Activated naive CD4-positive, alpha-beta T cell treated with anti-CD3 and anti-CD28 coated beads, Interleukin-2, amount 50 U/mL, for 72 hours (primary cell): ENCODE results near the gene FAM131B. TPM values are rescaled to one million over a fixed set of nuclear protein-coding genes. Genes with fewer than 3 reads are reported as not detected.
A peak's percentile ranks its signal among the peaks of the same experiment; 100 is the strongest.

Experiments
- ATAC-seq, 2 donors: fragments of 150-1000 bp; cut with Tn5 transposase; 2 replicates each; pipeline ENCODE4 v1.10.0; 2021; ENCODE audit warnings: mild to moderate bottlenecking in 2 of 2, moderate library complexity in 2 of 2
- DNase-seq, 2 donors: peaks; one replicate each; pipeline ENCODE4 v3.0.0; 2021 to 2022; ENCODE audit warnings: low spot score in 2 of 2
- H3K27ac Mint-ChIP-seq, 2 donors: one replicate each; pipeline ENCODE4 v1.8.0; 2022; ENCODE audit warnings: mild to moderate bottlenecking in 2 of 2, mixed read lengths in 2 of 2
- H3K36me3 Mint-ChIP-seq, 2 donors: one replicate each; pipeline ENCODE4 v1.8.0; 2022; ENCODE audit warnings: mixed read lengths in 2 of 2
- H3K9me3 Mint-ChIP-seq, 2 donors: one replicate each; pipeline ENCODE4 v1.8.0; 2022; ENCODE audit warnings: mixed read lengths in 2 of 2
- total RNA-seq, 2 donors: library from RNA; stranded (reverse); gene quantifications; one replicate each; pipeline ENCODE4 v1.2.3, GENCODE V29; 2022

Gene FAM131B
- total RNA-seq, 2 donors from 2014 or later, result 0.77 to 2.1 TPM

GRCh38 chr7:143355450-143356385 is 6.8 kb downstream of the FAM131B start:
- no peaks in the 10 kb centered on the region for H3K9me3 Mint-ChIP-seq
- ATAC-seq, result no peak

GRCh38 chr7:143354965-143355364 is 7.5 kb downstream of the FAM131B start:
- no peak for ATAC-seq
- H3K27ac Mint-ChIP-seq, result no peak overlapping the region
- H3K36me3 Mint-ChIP-seq, result no peaks in the 10 kb centered on the region
- no peak for DNase-seq
- no peaks in the 10 kb centered on the region for H3K9me3 Mint-ChIP-seq

More at GRCh38 chr7:143355450-143356385, 6.8 kb downstream of the FAM131B start:
- no peaks in the 10 kb centered on the region for H3K36me3 Mint-ChIP-seq
- no peak for DNase-seq
- H3K27ac Mint-ChIP-seq, result no peak overlapping the region

GRCh38 chr7:143354376-143354775 is 8.1 kb downstream of the FAM131B start:
- ATAC-seq, result no peak
- Mint-ChIP-seq H3K27ac (no peak overlapping the region), H3K9me3 (no peaks in the 10 kb centered on the region), H3K36me3 (no peaks in the 10 kb centered on the region)
- DNase-seq, result no peak

GRCh38 chr7:143352531-143353002 is 9.9 kb downstream of the FAM131B start:
- H3K36me3 Mint-ChIP-seq, result no peaks in the 10 kb centered on the region
- DNase-seq (no peak), ATAC-seq (no peak)
- no peak overlapping the region for H3K27ac Mint-ChIP-seq
- H3K9me3 Mint-ChIP-seq, result no peaks in the 10 kb centered on the region

- ATAC-seq, result no peak
- Mint-ChIP-seq H3K9me3 (no peaks in the 10 kb centered on the region), H3K36me3 (no peaks in the 10 kb centered on the region), H3K27ac (no peak overlapping the region)
- no peak for DNase-seq
These were observed 10.9 kb downstream of the FAM131B start for GRCh38 chr7:143351574-143351973.

- ATAC-seq, result no peak
- Mint-ChIP-seq H3K9me3 (no peaks in the 10 kb centered on the region), H3K36me3 (no peaks in the 10 kb centered on the region), H3K27ac (no peak overlapping the region)
- no peak for DNase-seq
These were observed 11.5 kb downstream of the FAM131B start for GRCh38 chr7:143351060-143351459.

GRCh38 chr7:143347950-143348349 is 14.6 kb downstream of the FAM131B start:
- ATAC-seq (no peak), DNase-seq (no peak)
- Mint-ChIP-seq H3K9me3 (no peaks in the 10 kb centered on the region), H3K36me3 (no peaks in the 10 kb centered on the region), H3K27ac (no peak overlapping the region)

- Mint-ChIP-seq H3K9me3 (no peaks in the 10 kb centered on the region), H3K36me3 (no peaks in the 10 kb centered on the region), H3K27ac (peak overlapping the region in 1 of 2 donors; percentile 72)
- ATAC-seq (no peak), DNase-seq (no peak)
These were observed 16.5 kb downstream of the FAM131B start for GRCh38 chr7:143346018-143346417.

GRCh38 chr7:143345428-143345900 is 17.0 kb downstream of the FAM131B start:
- peak overlapping the region in 1 of 2 donors; percentile 70 for H3K27ac Mint-ChIP-seq

GRCh38 chr7:143343596-143343995 is 18.9 kb downstream of the FAM131B start:
- ATAC-seq (no peak), DNase-seq (no peak)
- H3K27ac Mint-ChIP-seq, result no peak overlapping the region

More at GRCh38 chr7:143345428-143345900, 17.0 kb downstream of the FAM131B start:
- ATAC-seq, result peak; percentile 99 to 100
- H3K36me3 Mint-ChIP-seq, result no peaks in the 10 kb centered on the region
- H3K9me3 Mint-ChIP-seq, result no peaks in the 10 kb centered on the region
- DNase-seq, result peak; percentile 64 to 66

GRCh38 chr7:143341842-143342241 is 20.7 kb downstream of the FAM131B start:
- Mint-ChIP-seq H3K9me3 (no peaks in the 10 kb centered on the region), H3K27ac (no peak overlapping the region), H3K36me3 (no peaks in the 10 kb centered on the region)
- DNase-seq (no peak), ATAC-seq (no peak)

More at GRCh38 chr7:143343596-143343995, 18.9 kb downstream of the FAM131B start:
- H3K9me3 Mint-ChIP-seq, result no peaks in the 10 kb centered on the region
- no peaks in the 10 kb centered on the region for H3K36me3 Mint-ChIP-seq

- peak in 1 of 2 donors; percentile 59 for ATAC-seq
- no peak overlapping the region for H3K27ac Mint-ChIP-seq
- DNase-seq, result no peak
- H3K9me3 Mint-ChIP-seq, result no peaks in the 10 kb centered on the region
- H3K36me3 Mint-ChIP-seq, result no peaks in the 10 kb centered on the region
These were observed 25.3 kb downstream of the FAM131B start for GRCh38 chr7:143337216-143337615.

- DNase-seq (no peak), ATAC-seq (no peak)
- Mint-ChIP-seq H3K27ac (no peak overlapping the region), H3K36me3 (no peaks in the 10 kb centered on the region), H3K9me3 (no peaks in the 10 kb centered on the region)
These were observed 28.3 kb downstream of the FAM131B start for GRCh38 chr7:143334244-143334643.

GRCh38 chr7:143331179-143331801 is 31.2 kb downstream of the FAM131B start:
- Mint-ChIP-seq H3K27ac (peak overlapping the region in 1 of 2 donors; percentile 47), H3K36me3 (no peaks in the 10 kb centered on the region), H3K9me3 (no peaks in the 10 kb centered on the region)
- ATAC-seq, result no peak
- DNase-seq, result no peak

- ATAC-seq, result no peak
- no peak overlapping the region for H3K27ac Mint-ChIP-seq
- no peaks in the 10 kb centered on the region for H3K9me3 Mint-ChIP-seq
- H3K36me3 Mint-ChIP-seq, result no peaks in the 10 kb centered on the region
- no peak for DNase-seq
These were observed 32.9 kb downstream of the FAM131B start for GRCh38 chr7:143329471-143330170.

GRCh38 chr7:143327903-143328302 is 34.6 kb downstream of the FAM131B start:
- DNase-seq (no peak), ATAC-seq (no peak)
- no peaks in the 10 kb centered on the region for H3K9me3 Mint-ChIP-seq
- no peak overlapping the region for H3K27ac Mint-ChIP-seq
- H3K36me3 Mint-ChIP-seq, result no peaks in the 10 kb centered on the region

- no peak overlapping the region for H3K27ac Mint-ChIP-seq
- no peak for DNase-seq
- ATAC-seq, result no peak
- H3K9me3 Mint-ChIP-seq, result no peaks in the 10 kb centered on the region
- H3K36me3 Mint-ChIP-seq, result no peaks in the 10 kb centered on the region
These were observed 37.3 kb downstream of the FAM131B start for GRCh38 chr7:143325240-143325639.
